Dendritic cell treated with granulocyte-macrophage colony-stimulating factor and Interleukin-4, amounts not matched to agents 40 ng/mL and 50 ng/mL, for 4 days (primary cell): Measurements from ENCODE around the gene TMA16.

Experiments used
- H3K27ac Mint-ChIP-seq: one replicate; pipeline ENCODE4 v1.8.0; 2022; ENCODE audit warnings: mild to moderate bottlenecking, mixed read lengths
- H3K27me3 Mint-ChIP-seq: one replicate; pipeline ENCODE4 v1.8.0; 2022; ENCODE audit warnings: mild to moderate bottlenecking, mixed read lengths
- H3K36me3 Mint-ChIP-seq: one replicate; pipeline ENCODE4 v1.8.0; 2022; ENCODE audit warnings: low read depth, mixed read lengths
- H3K4me1 Mint-ChIP-seq: one replicate; pipeline ENCODE4 v1.8.0; 2022; ENCODE audit warnings: low read depth, mixed read lengths
- H3K4me3 Mint-ChIP-seq: one replicate; pipeline ENCODE4 v1.8.0; 2022; ENCODE audit warnings: mild to moderate bottlenecking, moderate library complexity, mixed read lengths
- H3K9me3 Mint-ChIP-seq: one replicate; pipeline ENCODE4 v1.8.0; 2022; ENCODE audit warnings: mixed read lengths
- intact Hi-C: fragments of 100-400 bp; cut with micrococcal nuclease; formaldehyde crosslinking; loops from one replicate; pipeline ENCODE4 v1.15.0; 2022

Gene TMA16

DNA sequence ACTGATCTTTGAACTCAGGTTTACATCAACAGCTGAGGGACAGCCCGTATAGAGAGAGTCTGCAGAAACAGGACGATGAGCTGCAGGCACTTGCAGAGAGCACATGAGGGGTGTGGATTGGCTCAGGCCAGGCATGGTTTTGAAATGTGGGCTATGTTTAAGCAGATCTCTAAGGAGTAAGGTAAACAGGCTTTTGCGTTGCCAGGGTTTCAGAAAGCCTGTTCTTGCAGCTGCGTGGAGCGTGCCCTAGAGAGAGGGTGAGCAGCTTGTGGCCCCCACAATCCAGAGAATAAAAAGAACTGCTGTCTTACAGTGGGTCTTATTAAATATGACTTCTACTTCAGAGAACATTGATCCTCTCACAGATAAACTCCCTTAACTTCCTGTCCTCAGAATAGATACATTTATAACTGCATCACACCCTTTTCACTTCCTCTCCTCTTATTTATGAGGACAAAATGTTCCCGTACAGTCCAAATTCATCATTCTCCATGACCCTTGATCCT, 64.1 kb downstream of the TMA16 start:
- H3K4me1 Mint-ChIP-seq, result peaks cover 60% of the 10 kb centered on the region
- peaks cover 12% of the 10 kb centered on the region for H3K9me3 Mint-ChIP-seq
- peak overlapping the region; percentile 59 for H3K4me3 Mint-ChIP-seq
- H3K36me3 Mint-ChIP-seq, result peaks cover 79% of the 10 kb centered on the region
- H3K27me3 Mint-ChIP-seq, result no peaks in the 10 kb centered on the region
- intact Hi-C loops, result loop anchor here (5.0 kb wide), 2 partner anchors 34 to 54 kb away; no protein-coding TSS in a partner anchor
- peak overlapping the region; percentile 84 for H3K27ac Mint-ChIP-seq

DNA sequence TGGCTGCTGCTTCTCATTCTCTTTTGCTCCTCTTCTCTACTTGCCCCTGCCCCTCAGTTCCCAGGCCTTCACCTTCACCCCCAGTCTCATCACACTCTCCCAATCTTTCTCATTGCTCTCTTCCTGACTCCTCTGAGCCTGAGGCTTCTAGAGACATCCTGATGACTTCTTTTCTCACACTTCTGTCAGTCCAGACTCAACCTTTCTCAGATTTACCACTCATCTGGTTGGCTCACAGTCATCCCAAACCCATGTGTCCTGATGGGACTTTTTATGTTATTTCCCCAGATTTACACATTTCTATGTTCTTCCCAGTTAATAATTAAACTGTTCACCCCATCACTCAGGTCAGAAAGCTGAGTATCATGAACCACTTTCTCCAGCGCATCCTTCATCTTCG, 68.0 kb downstream of the TMA16 start:
- peaks cover 12% of the 10 kb centered on the region for H3K9me3 Mint-ChIP-seq
- H3K4me3 Mint-ChIP-seq, result no peak overlapping the region
- H3K36me3 Mint-ChIP-seq, result peaks cover 86% of the 10 kb centered on the region
- H3K27me3 Mint-ChIP-seq, result no peaks in the 10 kb centered on the region
- H3K27ac Mint-ChIP-seq, result peak overlapping the region; percentile 23
- peaks cover 51% of the 10 kb centered on the region for H3K4me1 Mint-ChIP-seq
- intact Hi-C loops, result no loop called here

DNA sequence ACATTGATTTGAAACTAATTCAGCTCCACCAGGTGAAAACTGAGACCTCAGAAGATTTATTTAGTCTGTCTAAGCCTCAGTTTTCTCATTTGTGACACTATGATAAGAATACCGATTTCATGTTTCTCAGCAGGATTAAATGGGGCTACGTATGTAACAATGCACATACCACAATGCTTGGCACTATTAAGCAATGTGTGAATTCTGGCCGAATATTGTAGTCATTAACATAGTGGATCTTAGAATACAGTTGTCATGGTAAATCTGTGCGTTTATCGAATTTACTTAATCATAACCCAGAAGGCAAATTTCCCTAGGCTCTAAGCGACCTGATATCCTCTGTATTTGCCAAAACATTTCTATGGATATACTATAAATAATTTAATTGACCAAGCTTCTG, 69.1 kb downstream of the TMA16 start:
- peaks cover 45% of the 10 kb centered on the region for H3K4me1 Mint-ChIP-seq
- no peak overlapping the region for H3K27ac Mint-ChIP-seq
- intact Hi-C loops, result no loop called here
- no peak overlapping the region for H3K4me3 Mint-ChIP-seq
- H3K9me3 Mint-ChIP-seq, result peaks cover 12% of the 10 kb centered on the region
- H3K36me3 Mint-ChIP-seq, result peaks cover 86% of the 10 kb centered on the region
- H3K27me3 Mint-ChIP-seq, result no peaks in the 10 kb centered on the region

DNA sequence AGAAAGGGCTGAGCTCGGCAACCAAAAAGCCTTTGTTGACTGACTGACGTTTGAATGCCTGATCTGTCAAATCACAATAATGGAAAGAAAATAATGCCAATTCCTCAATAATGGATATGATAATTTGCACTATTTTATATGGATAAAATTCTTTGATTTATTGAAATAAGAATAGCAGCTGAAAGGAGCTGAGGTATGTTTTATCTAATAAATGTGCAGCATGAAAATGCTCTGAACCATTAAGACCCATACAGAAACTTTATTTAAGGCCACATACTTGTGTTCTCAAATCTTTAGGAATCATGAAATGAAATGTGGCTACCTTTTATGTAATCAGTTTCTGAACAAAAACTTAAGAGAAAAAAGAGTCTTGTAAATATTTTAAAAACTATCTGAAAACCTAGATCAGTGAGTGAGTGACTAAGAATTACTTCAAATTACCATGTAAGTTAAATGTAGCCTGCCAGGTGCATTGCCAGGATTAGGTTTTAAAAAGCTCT, 69.8 kb downstream of the TMA16 start:
- peaks cover 39% of the 10 kb centered on the region for H3K4me1 Mint-ChIP-seq
- peaks cover 87% of the 10 kb centered on the region for H3K36me3 Mint-ChIP-seq
- intact Hi-C loops, result no loop called here
- no peak overlapping the region for H3K4me3 Mint-ChIP-seq
- H3K27ac Mint-ChIP-seq, result no peak overlapping the region
- peaks cover 12% of the 10 kb centered on the region for H3K9me3 Mint-ChIP-seq
- no peaks in the 10 kb centered on the region for H3K27me3 Mint-ChIP-seq

DNA sequence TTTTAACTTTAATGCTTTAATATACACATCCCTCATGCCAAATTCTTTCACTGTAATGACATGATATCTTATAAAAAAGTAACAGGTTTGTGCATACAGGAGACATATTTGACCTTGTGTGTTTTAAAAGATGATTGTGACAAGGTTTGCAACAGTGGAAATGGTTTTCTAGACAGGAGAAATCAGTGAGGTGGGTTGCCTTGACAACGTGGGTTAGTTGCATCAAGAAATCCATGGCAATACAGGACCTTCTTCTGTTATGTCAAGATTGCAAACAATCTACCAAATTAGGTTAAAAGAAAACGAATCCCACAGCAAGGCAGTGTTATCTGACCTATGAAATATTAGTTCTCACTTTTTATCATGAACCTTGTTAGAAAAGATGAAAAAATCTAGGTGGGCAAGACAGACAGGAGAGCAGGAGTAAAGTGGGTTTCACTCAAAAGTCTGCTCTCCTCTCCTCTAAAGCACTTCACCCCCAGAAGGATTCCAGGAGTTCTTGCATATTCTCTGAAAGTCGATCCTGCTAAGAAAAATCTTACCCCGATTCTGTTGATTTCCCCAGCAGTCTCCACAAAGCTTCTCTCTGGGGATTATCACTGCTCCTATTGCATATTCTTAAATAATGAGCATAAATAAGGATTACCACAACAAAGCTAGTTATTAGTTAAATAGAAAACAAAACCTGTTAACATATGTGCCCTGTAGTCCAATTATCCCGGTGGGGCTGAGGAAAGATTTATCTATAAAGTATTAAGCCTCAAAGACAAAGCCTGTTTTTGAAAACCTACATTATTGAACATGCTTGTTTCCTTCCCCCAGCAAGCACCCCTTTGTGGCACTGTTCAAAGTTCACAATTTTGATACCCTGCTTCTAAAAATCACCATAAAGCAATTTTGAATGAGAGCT, 71.0 kb downstream of the TMA16 start:
- H3K4me1 Mint-ChIP-seq, result peaks cover 34% of the 10 kb centered on the region
- H3K27ac Mint-ChIP-seq, result no peak overlapping the region
- H3K4me3 Mint-ChIP-seq, result no peak overlapping the region
- peaks cover 81% of the 10 kb centered on the region for H3K36me3 Mint-ChIP-seq
- intact Hi-C loops, result no loop called here
- no peaks in the 10 kb centered on the region for H3K27me3 Mint-ChIP-seq
- H3K9me3 Mint-ChIP-seq, result peaks cover 12% of the 10 kb centered on the region

DNA sequence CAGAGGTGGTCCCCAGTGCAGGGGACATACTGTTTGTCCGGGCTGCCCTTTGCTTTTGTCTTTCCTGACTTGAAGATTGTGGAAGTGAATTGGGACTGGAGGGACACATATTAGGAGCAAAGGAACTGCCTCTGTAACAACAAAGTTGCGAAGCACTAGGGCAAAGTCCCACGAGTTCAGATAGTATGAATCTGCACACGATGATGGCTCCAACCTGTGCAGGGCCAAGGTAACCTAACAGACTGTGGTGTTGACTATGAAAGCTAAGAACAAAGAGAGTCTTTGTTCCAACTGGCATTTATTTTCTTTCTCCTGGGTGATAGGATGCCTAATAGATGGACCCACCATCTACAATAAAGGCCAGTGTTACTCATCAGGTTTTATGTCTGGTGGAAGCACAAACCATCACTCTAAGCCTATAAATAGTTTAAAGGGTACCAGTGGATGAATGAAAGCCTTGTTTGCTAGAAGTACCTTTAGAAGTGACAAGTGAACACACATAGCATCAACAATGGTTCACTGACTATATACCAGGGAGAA, 71.8 kb downstream of the TMA16 start:
- H3K36me3 Mint-ChIP-seq, result peaks cover 86% of the 10 kb centered on the region
- intact Hi-C loops, result no loop called here
- H3K4me1 Mint-ChIP-seq, result peaks cover 39% of the 10 kb centered on the region
- H3K27me3 Mint-ChIP-seq, result no peaks in the 10 kb centered on the region
- no peak overlapping the region for H3K4me3 Mint-ChIP-seq
- H3K27ac Mint-ChIP-seq, result no peak overlapping the region
- H3K9me3 Mint-ChIP-seq, result peaks cover 12% of the 10 kb centered on the region

DNA sequence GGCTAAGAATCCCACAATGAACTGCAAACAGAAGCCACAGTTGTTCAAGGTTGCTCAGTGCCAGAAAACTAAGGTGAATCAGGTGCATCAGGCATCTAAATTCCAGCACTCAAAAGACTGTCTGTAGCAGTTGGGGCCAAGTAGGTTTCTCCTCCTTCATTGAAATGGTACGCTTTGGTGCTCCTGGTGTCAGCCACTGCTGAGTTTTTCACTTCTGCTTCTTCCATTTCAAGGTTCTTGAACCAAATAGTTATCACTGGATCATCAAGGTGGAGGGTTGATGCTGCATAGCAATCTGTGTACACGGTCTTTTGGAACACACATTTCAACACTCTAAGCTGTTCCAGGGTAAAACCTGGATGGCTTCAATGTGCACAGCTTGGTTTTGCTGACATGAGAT, 74.4 kb downstream of the TMA16 start:
- no peaks in the 10 kb centered on the region for H3K9me3 Mint-ChIP-seq

More for the DNA sequence above, 74.4 kb downstream of the TMA16 start:
- Mint-ChIP-seq H3K4me1 (peaks cover 22% of the 10 kb centered on the region), H3K27ac (no peak overlapping the region), H3K36me3 (peaks cover 79% of the 10 kb centered on the region), H3K4me3 (no peak overlapping the region), H3K27me3 (no peaks in the 10 kb centered on the region)
- intact Hi-C loops, result no loop called here
